Activated CD8-positive, alpha-beta T cell treated with anti-CD3 and anti-CD28 coated beads for 36 hours (primary cell): ENCODE results near the gene COA5. TPM values are rescaled to one million over a fixed set of nuclear protein-coding genes. Genes with fewer than 3 reads are reported as not detected.

Experiments
- ATAC-seq: fragments of 200-7000 bp; cut with Tn5 transposase; one replicate; pipeline ENCODE4 v1.10.0; 2021; ENCODE audit warnings: mild to moderate bottlenecking, moderate library complexity
- CTCF ChIA-PET: fragments of 350-600 bp; sonication (Branson Sonifier 250); formaldehyde crosslinking; loops from one replicate; lab custom pipeline; 2021; ENCODE audit warnings: antibody characterized with exemption; lab: Charles Lee
- POLR2A ChIA-PET: fragments of 350-600 bp; sonication (Branson Sonifier 250); formaldehyde crosslinking; loops from one replicate; lab custom pipeline; 2021; ENCODE audit warnings: antibody characterized with exemption; lab: Charles Lee
- DNase-seq: peaks from one replicate; pipeline ENCODE4 v3.0.0-alpha.2; 2020
- H3K27ac Mint-ChIP-seq: one replicate; pipeline ENCODE4 v1.8.0; 2021; ENCODE audit warnings: mild to moderate bottlenecking, mixed read lengths
- H3K27me3 Mint-ChIP-seq: one replicate; pipeline ENCODE4 v1.8.0; 2021; ENCODE audit warnings: mixed read lengths
- H3K36me3 Mint-ChIP-seq: one replicate; pipeline ENCODE4 v1.8.0; 2021; ENCODE audit warnings: low read depth, mixed read lengths
- H3K4me1 Mint-ChIP-seq: one replicate; pipeline ENCODE4 v1.8.0; 2021; ENCODE audit warnings: low read depth, mixed read lengths
- H3K4me3 Mint-ChIP-seq: one replicate; pipeline ENCODE4 v1.8.0; 2021; ENCODE audit warnings: mild to moderate bottlenecking, moderate library complexity, mixed read lengths
- H3K9me3 Mint-ChIP-seq: one replicate; pipeline ENCODE4 v1.8.0; 2021; ENCODE audit warnings: mixed read lengths
- CTCF ChIP-seq: fragments of 200-600 bp; IDR thresholded peaks from one replicate; pipeline ENCODE4 v1.8.0; 2022; ENCODE audit warnings: antibody characterized with exemption, mild to moderate bottlenecking
- intact Hi-C: fragments of 100-400 bp; cut with micrococcal nuclease; formaldehyde crosslinking; loops from one replicate; pipeline ENCODE4 v1.10.0; 2022
- total RNA-seq, 2 experiments: library from RNA; stranded (reverse); gene quantifications; one replicate each; pipeline ENCODE4 v1.2.3, GENCODE V29; 2021

The COA5 gene
- total RNA-seq, 2 experiments from 2014 or later, result 27.5 to 32.7 TPM

- peaks cover 54% of the 10 kb centered on the region for H3K36me3 Mint-ChIP-seq
- no peaks in the 10 kb centered on the region for H3K9me3 Mint-ChIP-seq
- ChIA-PET CTCF (interaction anchor here (0.9 to 5.0 kb wide), 4 partner anchors 12 to 171 kb away, joined by 3 to 21 read pairs (median 10); no protein-coding TSS in a partner anchor), POLR2A (interaction anchor here (1.0 kb wide), 1 partner anchor 11 kb away, joined by 3 read pairs; no protein-coding TSS in a partner anchor)
- no peak overlapping the region for H3K4me3 Mint-ChIP-seq
- intact Hi-C loops, result no loop called here
- peak; percentile 67 for ATAC-seq
- H3K4me1 Mint-ChIP-seq, result peaks cover 62% of the 10 kb centered on the region
- TF ChIP-seq CTCF, result no peak
- peak; percentile 24 for DNase-seq
- H3K27me3 Mint-ChIP-seq, result no peaks in the 10 kb centered on the region
- H3K27ac Mint-ChIP-seq, result peak overlapping the region; percentile 56
Observed at GRCh38 chr2:98556344-98557033, 51.8 kb downstream of the COA5 start.

DNA sequence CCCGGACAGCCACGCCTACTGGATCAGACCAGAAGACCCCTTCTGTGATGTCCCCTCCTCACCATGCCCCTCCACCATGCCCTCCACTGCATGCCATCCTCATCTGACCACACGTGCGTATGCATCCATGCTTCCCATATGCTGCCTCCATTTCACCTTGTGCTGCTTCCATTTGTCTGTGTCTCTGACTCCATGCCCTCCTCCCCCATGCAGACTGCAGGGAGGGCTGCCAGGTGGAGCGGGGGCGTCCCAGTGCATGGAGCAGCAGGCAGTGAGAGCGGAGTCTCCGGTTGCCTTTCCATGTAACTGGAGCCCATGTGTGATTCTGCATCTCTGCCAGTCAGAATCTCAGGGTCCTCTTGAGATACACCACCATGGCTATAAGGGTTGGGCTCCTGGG is 52.6 kb downstream of the COA5 start:
- Mint-ChIP-seq H3K36me3 (peaks cover 57% of the 10 kb centered on the region), H3K4me3 (no peak overlapping the region), H3K27ac (peak overlapping the region; percentile 56), H3K9me3 (no peaks in the 10 kb centered on the region), H3K27me3 (no peaks in the 10 kb centered on the region), H3K4me1 (peaks cover 70% of the 10 kb centered on the region)
- ATAC-seq, result no peak
- ChIA-PET CTCF (interaction anchor here (3.3 kb wide), 1 partner anchor 13 kb away, joined by 17 read pairs; no protein-coding TSS in a partner anchor), POLR2A (no interaction called here)
- intact Hi-C loops, result no loop called here
- no peak for DNase-seq
- no peak for TF ChIP-seq CTCF

GRCh38 chr2:98554116-98554861 is 54.0 kb downstream of the COA5 start:
- DNase-seq (no peak), ATAC-seq (no peak)
- CTCF ChIA-PET, result interaction anchor here (2.4 kb wide), 1 partner anchor 141 kb away, joined by 6 read pairs; no protein-coding TSS in a partner anchor
- no peaks in the 10 kb centered on the region for H3K27me3 Mint-ChIP-seq
- POLR2A ChIA-PET, result no interaction called here
- peaks cover 55% of the 10 kb centered on the region for H3K36me3 Mint-ChIP-seq
- H3K9me3 Mint-ChIP-seq, result no peaks in the 10 kb centered on the region
- H3K27ac Mint-ChIP-seq, result peak overlapping the region; percentile 43
- intact Hi-C loops, result no loop called here
- no peak overlapping the region for H3K4me3 Mint-ChIP-seq
- no peak for TF ChIP-seq CTCF
- H3K4me1 Mint-ChIP-seq, result peaks cover 74% of the 10 kb centered on the region

DNA sequence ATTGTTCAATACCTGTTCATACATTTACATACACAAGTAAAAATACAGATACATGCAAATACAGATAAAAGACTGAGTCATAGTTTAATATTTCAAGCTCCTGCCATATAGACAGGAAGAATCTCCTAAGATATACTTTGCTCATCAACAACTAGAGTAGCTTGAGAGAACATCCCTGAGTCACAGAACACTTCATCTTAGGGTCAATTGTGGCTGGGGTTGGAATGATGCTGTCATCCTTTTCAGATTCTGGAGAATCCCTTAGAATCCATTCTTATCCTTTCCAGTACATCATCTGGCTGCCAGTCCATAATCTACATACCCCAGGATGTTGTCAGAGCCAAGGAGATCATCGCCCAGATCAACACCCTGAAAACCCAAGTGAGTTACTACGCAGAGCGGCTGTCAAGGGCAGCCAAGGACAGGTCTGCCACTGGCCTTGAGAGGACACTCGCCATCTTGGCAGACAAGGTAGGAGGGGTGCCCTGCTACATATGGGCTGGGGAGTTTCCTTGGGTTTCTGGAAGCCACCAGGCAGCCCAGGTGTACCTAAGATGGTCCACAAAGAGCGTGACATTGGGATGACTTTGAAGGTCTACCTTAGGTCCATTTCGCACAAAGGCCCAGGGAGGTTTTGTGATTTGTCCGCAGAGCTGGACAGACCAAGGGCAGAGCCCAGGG is 55.7 kb downstream of the COA5 start:
- peaks cover 70% of the 10 kb centered on the region for H3K4me1 Mint-ChIP-seq
- no peaks in the 10 kb centered on the region for H3K9me3 Mint-ChIP-seq
- peak overlapping the region; percentile 84 for H3K27ac Mint-ChIP-seq
- ChIA-PET CTCF (interaction anchor here (0.6 to 2.4 kb wide), 3 partner anchors 17 to 139 kb away, joined by 3 to 6 read pairs (median 3); no protein-coding TSS in a partner anchor), POLR2A (interaction anchor here (0.7 kb wide), 1 partner anchor 1685 kb away, joined by 3 read pairs; no protein-coding TSS in a partner anchor)
- ATAC-seq, result no peak
- intact Hi-C loops, result no loop called here
- no peak for DNase-seq
- no peak for TF ChIP-seq CTCF
- H3K36me3 Mint-ChIP-seq, result peaks cover 41% of the 10 kb centered on the region
- no peaks in the 10 kb centered on the region for H3K27me3 Mint-ChIP-seq
- H3K4me3 Mint-ChIP-seq, result no peak overlapping the region
